Measurements from ENCODE around the gene MIPOL1.

MIPOL1 gene

DNA sequence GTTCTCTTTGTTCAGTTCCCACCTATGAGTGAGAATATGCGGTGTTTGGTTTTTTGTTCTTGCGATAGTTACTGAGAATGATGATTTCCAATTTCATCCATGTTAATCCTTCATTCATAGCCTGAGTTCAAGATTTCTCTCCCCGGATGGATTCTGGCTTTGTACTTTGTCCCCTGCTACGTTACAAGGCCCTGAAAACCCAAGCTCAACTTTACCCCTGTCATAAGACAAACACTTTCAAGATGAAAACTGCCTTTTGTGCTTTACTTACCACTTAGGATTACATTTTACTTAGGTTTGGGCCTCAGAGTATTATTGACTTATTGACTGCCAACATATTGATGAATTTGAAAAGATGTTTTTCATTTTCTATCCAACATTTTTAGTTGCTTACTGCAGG lies 361.0 kb downstream of the MIPOL1 start:
- DNase-seq, result no peak

DNA sequence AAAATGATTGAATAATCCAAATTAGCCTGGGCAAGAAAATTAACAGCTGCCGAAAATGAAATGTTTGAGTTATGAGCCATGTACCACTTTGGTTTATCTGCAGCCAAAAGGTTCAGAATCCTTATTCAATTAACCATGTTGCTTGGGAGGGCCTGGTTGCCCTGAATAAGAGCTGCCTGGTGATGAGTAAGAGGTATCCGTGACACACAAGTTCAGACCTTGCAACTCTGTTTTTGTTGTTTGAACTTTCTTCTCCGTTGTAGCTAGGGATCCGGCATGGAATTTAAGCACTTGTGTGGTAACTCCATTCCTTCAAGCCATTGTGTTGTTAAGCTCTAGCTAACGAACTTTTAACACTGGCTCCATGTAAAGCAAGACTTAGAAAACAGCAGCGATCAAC lies 361.6 kb downstream of the MIPOL1 start:
- no peak for DNase-seq

DNA sequence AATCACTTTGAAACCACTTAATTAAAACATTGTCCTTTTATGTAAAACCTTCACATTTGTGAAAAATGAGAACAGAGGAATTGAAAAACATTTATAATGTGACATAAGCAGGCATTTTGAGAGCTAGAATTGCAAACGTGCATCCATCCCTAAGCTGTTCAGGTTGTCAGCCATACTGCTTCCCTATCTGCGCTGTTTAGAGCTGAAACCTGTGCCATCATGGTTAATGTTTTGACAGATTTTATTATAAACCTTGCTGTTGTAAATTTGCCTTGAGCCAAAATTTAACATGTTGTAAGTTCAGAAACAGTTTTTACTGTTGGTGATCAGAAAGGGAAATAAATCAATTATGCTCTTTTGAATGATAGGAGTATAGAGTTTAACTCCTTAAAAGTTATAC lies 365.5 kb downstream of the MIPOL1 start:
- DNase-seq, result no peak

DNA sequence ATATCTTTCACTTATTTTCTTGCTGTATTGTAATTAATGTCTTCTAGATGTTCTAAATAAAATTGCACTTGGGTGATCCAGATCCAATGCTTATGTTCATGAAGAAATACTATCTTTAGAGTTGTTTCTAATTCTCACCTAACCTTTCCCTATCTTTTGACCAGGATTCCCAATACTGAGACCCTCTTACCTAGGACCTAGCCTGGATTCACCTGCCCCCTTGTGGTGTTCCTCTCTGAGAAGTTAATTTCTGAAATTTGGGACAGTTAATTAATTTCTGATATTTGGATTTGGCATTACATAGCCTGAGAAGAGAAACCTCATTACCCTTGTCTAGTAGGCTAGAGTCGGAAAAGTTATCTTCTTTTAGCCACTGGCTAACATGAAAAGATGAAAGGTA lies 367.8 kb downstream of the MIPOL1 start:
- no peak for DNase-seq

DNA sequence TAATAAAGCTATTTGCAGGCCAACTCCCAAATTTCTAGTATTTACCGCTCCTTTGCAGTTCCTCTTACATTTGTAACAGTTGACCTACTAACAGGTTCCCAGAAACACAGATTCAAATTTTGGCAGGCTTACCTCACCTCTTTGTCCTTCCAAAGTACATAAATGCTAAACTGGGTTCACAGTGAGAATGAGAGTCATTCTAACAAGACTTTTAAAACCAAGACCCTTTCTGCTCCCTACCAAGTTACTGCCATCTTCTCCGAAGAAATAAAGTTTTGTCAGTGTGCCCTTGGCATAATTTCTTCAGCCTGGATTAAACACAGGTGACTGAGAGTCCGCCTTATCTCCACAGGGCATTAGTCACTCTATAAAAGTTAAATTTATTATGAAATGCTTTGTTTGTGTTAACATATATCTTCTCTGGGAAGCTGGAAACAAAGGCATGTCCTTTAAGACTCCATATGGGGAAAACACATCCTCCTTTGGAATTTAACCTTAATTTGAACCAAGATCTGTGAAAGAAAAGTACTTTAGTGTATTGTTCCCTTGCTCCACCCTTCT lies 369.2 kb downstream of the MIPOL1 start:
- no peak for DNase-seq

DNA sequence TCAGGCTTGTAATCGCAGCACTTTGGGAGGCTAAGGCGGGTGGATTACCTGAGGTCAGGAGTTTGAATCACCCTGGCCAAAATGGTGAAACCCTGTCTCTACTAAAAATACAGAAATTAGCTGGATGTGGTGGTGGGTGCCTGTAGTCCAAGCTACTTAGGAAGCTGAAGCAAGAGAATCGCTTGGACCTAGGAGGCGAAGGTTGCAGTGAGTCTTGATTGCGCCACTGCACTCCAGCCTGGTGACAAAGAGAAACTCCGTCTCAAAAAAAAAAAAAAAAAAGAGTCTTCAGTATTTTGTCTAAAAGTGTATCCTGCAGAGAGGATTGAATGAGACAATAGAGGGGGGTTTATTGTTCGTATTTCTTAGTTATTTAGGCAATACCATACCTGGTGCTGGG lies 372.0 kb downstream of the MIPOL1 start:
- DNase-seq, result no peak

DNA sequence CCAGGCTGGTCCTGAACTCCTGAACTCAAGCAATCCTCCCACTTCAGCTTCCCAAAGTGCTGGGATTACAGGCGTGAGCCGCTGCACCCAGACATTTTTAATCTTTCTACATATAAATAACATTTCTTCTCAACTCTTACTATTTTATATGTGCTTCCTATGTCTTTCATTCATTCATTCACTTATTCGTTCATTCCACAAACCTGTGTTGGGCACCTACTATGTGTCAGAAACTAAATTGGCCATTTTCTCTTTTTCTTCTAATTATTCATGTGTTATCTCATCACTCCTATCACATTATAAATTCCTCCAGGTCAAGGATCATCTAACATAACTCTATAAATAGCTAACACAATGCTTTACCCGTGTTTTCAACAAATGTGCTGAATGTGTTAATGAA lies 373.7 kb downstream of the MIPOL1 start:
- no peak for DNase-seq

DNA sequence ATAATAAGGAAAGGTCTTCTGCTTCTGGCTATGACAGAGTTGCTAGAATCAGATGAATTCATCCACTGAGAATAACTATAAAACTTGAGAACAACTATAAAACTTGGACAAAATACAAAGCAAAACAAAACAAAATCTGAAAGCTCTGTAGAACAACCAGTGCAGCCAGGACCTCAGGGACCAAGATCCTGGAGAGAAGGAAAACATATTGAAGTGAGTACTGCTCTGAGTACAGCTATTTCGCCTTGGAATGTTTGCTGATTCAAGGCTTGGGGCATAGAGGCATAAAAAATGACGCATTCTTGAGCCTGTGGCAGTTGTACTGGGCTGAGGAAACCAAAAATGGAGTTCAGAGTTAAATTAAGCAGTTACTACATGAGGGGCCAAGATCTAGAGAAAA lies 375.6 kb downstream of the MIPOL1 start:
- DNase-seq, result no peak

DNA sequence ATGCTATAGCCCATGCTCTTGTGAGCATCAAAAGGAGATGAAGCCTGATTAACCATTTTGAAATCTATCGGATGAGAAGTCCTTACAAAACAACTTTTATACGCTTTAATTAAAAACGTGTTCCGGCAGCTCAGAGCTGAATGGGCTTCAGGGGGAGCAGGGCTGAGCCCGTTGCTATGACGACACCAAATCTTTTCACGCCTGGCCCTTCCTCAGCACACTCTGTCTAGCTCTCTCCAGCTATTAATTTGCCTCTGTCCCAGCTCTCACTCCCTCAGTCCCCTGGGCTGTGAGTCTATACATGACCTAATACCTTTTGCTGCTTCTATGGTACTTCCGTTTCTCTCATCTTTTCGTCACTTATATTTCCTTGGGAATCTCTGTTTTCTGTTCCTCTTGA lies 381.5 kb downstream of the MIPOL1 start:
- DNase-seq, result no peak

DNA sequence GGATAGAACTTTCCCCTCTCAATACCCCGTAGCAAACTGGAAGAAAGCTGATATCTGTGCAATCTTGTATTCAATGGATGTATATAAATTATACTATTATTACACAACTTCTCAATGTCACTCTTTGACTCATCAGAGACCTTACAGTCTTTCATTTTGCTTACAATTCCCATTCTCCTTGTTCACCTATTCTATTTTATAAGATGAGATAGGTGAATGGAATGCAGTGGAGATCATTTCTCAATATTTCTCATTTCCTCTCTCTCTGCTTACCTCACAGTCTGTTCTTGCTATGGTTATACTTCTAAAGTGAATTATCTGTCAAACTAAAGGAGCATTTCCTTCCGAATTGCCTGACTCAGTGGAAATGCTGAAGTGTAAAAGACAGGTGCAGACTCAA lies 382.4 kb downstream of the MIPOL1 start:
- DNase-seq, result no peak

DNA sequence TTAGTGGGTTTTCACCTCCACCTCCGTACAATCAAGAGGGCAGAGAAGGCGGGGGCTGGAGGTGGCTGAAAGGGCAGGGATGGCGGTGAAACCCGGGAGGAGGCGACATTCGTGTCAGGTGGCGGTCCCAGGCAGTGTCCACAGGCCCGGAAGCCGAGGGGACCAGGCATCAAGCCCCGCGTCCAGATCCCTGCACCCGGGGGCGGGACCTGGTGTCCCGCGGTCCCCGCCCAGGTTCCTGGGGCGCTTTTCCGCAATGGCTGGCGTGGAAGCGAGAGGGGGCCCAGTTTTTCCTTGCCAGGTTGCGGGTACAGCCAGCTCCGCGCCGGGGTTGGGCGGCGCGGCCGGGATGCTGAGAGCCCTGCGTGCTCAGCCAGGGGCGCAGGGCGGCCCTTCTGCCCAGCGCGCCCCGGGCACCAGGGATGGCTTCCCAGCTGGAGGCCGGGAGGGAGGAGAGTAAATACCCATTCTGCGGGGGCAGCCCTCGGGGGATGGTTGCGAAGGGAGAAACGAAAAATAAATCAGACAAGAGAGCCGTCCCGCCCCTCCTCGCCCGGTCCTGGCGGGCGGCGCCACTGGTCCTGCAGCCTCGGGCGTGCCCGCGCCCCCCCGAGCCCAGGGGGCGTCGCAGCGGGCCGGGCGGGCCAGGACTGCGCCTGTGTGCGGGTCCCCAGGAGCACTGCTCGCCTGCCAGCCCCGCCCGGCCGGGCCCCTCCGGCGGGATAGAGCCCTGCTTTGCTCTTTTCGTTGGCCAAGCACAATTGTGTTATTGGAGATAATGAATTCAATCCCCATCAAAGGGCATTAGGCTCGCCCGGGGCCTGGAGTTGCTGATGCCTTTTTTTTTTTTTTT lies 385.8 kb downstream of the MIPOL1 start:
- no peak for DNase-seq

DNA sequence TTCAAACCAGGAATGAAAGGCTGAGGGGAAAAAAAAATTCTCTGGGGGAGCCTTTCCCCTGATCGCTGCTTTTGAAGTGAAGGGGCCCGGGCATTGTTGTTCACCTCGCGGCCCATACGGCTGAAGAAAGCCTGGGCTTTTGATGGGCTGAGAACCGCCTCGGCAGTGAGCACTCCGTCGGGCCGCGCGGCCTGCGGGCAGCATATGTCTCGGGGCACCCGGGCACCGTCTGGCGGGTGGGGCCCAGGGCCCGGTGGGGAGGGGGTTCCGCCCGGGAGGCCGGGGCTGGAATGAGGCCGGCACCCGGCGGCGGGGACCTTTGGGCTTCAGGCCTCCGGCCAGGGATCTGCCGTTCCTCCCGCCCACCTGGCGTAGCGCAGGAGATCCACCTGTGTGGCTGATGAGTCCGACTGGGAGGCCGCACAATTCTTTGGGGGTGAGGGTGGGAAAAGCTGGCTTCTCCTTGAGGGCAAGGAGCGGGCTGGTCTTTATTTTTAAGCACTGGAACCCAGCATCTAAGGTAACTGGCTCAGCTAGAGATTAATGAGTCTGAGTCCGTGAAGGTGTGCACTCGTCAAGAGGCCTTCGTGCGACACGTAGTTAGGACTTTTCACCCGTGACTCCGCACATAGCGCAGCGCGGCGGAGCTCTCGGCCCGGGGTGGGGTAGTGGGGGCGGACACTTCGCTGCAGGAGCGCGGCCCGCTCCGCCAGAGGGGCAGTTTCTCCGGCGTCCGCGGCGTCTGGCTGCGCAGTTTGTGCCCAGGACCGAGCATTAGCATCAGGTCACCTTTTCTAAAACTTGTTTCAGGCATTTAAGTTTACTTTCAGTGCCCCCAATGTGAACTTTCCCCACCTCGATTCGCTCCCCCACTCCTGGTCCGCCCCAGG lies 386.7 kb downstream of the MIPOL1 start:
- no peak for DNase-seq

DNA sequence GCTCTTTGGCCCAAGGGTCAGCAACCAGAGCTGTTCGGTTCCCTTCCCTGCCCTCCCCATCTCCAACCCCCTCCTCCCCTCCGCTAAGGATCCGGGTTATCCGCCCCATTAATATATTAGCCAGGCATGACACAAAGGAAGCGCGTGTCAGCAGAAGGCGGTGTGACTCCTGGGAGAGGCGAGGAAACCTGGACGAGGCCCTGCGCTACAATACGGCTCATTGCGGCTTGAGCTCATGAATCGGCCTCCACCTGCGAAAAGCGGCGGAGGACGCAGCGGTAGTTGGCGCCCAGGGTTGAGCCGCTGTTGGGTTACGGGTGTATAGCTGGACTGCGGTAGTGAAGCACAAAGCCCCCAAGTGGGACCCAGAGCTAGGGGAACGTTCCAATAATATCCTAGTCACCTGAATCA lies 387.4 kb downstream of the MIPOL1 start:
- DNase-seq, result no peak

DNA sequence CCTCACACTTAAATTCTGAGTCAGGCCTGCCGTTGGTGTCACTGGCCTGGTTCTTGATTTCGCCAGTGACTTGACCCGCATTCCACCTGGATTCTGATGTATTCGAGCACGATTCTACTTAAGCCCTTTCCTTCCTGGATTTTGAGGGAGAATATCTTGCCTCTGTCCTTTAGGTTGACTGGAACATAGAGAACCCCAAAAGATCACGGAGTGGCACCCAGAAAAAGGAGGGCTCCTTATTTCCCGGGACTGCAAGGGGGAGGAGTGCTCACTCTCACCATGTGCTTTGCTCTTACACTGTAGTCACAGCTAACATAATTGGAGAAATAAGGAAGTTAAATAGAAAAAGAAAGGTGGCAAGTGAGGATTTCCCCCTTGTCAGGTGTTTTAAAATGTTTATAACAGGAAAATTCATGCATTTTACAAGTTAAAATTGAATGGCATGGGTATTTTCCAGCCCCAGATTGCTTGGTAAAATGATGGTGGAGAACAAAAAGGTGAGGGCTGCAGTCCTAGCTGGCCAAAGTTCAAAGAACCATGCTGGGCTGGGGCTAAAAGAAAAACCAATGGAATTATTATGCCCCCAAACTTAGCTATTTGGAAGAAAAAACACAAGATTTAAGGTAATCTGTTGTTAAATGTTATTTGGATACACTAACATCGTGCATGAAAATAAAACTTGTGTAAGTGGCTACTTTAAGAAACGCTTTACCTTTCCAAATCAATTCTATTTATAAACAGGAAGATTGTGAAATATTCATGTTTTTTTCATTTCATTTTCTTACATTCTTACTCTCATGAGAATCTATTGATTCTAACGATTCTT lies 388.4 kb downstream of the MIPOL1 start:
- DNase-seq, result no peak

DNA sequence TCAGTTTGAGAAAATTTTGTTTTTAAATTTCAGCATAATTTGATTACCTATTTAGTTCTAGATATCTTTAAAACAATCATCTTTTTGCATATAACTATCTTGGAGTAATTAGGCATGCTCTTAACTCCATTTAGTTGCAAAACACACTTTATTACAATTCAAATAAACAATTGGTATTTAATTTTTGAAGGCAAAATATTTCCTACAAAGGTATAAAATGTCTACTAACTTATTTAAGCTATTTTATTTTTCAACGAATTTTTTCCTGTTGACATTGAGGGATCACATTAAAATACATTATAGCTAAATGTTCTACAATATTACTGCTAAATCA lies 389.0 kb downstream of the MIPOL1 start:
- no peak for DNase-seq

DNA sequence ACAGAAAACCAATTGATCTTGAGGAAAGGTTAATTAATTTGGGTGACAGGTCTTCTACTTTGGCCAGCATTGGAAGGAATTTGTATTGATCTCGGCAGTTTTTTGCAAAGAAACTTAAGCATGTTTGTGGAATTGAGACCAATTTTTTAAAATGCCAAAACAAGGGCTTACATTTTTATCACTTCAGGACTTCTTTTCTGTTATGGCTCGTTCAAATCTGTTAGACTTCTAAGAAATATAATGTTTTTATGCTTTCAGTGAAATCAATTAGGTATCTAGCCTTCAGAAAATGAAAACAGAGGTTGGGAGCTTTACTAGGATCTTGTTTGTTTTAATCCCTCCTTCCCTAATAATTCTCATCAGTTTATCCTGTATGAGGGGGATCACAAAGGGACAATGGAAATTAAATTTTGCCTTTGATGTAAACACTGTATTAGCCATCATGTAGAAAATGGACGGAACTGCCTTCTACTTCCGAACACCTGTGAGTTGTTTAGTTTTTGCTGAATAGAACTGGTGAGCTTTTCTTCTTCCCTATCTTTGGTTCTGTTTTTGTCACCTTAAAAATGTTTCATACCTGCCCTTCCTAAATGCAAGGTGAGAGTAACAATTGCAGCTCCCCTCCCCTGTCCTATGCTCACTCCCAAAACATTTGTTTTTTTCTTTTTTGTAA lies 389.5 kb downstream of the MIPOL1 start:
- no peak for DNase-seq

DNA sequence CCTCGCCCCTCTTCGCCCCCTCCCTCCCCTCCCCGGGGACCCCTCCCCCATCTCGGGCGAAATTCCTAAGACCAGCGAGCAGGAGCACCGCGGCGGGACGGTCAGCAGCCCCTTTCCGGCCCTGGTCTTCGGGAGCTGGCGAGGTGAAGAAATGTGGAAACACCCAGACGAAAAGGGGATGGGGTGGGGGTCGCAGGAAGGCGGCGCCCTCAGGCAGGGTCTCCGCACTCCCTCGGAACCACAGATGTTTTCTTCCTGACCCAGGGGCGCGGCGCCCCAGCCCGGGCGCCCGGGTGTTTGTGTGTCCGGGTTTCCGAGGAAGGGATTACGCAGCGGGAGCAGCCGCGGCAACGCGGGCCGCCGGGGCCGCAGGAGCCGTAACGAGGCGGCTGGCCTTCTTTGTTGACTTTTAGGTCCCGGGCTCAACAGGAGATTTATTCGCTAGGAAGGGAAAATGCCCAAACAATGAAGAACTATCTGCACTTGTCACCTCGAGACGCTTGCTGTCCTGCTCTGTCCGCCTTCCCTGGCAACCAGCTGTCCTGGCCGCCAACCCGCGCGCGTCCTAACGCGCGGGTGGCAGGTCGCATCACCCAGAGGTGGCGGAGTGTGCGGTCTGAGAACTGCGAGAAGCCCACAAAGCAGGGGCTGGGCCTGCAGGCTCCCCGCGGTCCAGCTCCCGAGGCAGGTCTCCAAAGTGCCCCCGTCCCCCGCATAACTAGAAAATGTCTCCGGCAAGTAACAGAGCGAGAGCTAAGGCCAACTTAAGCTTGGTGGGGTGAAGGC lies 390.3 kb downstream of the MIPOL1 start:
- DNase-seq, result no peak

DNA sequence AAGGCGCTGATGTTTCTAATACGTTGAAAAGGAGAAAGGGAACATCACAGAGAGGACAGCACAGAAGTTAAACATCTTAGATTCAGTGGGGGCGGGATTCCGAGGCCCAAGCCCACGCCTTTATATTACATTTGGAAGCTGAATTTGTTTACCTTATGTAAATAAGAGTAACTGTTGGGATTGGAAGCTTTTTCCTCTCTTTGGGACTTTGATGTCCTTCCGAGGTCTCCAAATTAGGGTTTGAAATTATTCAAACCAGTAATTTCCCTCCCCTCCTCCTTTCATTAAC lies 390.9 kb downstream of the MIPOL1 start:
- DNase-seq, result no peak

DNA sequence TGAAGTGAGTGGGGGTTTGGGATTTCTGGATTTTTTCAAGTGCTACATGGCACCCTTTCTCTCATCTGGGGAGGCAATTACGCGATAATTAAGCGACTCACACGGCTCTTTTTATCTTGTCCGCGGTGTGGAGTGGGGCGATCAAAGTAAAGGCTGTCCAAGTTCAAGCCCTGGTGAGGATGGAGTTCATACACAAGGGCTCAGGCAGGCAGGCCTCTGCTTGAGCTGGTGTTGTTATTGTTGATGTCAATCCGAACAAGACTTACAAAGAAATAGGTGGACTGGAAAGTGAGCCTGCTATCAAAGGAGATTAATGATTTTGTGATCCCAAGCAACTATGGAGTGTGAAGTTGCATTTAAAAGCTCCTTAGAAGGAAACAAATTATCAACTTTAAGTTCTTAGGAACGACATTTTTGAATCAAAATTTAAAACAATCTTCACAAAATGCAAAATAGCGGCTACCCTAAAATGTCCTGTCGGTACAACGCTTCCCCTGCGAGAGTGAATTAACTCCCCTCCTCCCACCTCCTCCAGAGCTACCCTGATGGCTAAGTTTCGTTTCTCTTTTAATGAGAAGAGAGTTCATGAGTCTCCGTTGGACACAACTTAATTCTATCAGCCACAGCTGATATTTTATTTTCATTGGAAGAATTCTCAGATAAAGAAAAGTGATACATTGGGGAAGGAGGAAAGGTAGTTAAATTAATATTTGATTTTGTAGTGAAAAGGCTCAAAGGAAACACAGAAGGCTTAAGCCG lies 391.4 kb downstream of the MIPOL1 start:
- DNase-seq, result no peak

DNA sequence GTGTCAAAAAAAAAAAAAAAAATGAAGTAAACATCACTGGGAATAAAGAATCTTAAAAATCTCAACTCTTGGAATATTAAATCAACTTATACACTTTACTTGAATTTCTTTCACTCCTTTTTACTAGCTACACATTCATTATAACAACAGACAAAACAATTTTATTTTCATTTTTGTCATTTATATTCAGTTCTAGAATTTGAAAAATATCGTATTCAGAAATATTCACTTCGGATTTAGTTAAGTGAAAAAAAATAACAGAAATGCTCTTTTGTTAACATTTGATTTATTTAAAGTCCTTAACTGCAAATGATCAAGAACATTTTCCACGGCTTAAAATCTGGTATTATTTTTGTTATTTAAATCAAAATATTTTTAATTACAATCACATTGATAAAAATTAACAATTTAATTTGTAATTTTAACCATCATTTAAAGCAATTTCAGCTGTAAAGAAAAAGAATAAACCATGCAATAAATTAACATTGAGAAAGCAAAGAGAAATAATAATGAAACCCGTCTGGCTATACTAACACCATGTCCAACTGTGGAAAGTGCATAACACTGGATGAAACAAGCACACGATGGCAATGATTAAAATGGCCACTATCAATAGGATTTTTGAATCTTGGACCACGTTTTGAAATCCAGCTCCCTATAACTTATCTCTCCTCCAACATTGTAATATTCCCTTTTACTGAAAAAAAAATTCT lies 392.1 kb downstream of the MIPOL1 start:
- DNase-seq, result no peak

All from kidney glomerular epithelial cell (primary cell).